T-helper 2 cell treated with Interferon-gamma antibody and Interleukin-4, amounts not matched to agents 5 μg/mL and 100 μg/mL, for 36 hours (primary cell): ENCODE data around the gene CLCN7.

ENCODE experiments used
- DNase-seq: peaks from one replicate; pipeline ENCODE4 v3.0.0; 2021; ENCODE audit warnings: low spot score
- H3K27ac Mint-ChIP-seq: one replicate; pipeline ENCODE4 v1.8.0; 2021; ENCODE audit warnings: mild to moderate bottlenecking, mixed read lengths
- H3K27me3 Mint-ChIP-seq: one replicate; pipeline ENCODE4 v1.8.0; 2021; ENCODE audit warnings: low read depth, mixed read lengths
- H3K36me3 Mint-ChIP-seq: one replicate; pipeline ENCODE4 v1.8.0; 2021; ENCODE audit warnings: low read depth, mixed read lengths
- H3K4me1 Mint-ChIP-seq: one replicate; pipeline ENCODE4 v1.8.0; 2021; ENCODE audit warnings: low read depth, mixed read lengths
- H3K4me3 Mint-ChIP-seq: one replicate; pipeline ENCODE4 v1.8.0; 2022; ENCODE audit warnings: mild to moderate bottlenecking, moderate library complexity, mixed read lengths
- H3K9me3 Mint-ChIP-seq: one replicate; pipeline ENCODE4 v1.8.0; 2021; ENCODE audit warnings: mixed read lengths

CLCN7 gene

DNA sequence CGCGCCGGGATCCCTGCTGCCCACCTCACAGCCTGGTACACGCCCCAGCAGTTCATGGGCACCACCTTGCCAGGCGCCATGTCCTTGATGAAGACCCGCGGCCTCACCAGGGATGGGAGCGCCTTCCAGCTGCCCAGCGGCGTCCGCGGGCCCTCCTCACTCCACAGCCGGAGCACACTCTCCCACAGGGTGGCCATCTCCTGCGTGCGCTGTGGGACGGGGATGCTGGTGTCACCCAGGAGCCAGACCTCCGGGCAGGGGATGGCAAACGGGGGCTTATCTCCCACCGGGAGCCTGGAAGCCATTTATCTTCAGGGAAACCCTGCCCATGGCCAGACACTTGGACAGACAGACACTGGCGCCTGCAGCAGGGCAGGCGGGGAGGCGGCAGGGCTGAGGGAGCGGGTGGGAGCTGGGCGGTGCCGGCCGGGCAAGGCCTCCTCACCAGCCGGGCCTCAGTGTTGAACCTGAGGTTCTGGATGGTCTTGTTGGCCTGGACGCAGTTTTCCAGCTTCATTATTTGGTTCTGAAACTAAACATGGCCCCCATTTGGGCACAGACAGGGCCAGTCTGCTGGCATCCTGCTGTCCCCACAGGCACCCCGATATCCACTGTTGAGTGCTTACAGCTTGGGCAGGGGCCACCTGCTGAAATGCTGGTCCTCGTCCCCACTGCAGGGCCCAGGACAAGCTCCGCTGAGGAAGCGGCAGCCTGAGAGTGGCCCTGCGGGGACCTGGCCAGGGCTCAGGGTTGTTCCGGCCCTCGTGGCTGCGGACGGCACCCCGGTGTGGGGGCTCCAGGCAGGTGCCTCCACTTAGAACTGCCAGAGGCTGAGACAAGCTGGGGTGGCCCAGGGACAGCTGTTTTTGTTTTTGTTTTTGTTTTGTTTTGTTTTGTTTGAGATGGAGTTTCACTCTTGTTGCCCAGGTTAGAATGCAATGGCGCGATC, 39.9 kb downstream of the CLCN7 start:
- H3K4me3 Mint-ChIP-seq = no peak overlapping the region
- H3K36me3 Mint-ChIP-seq = no peaks in the 10 kb centered on the region
- no peaks in the 10 kb centered on the region for H3K4me1 Mint-ChIP-seq
- no peak overlapping the region for H3K27ac Mint-ChIP-seq
- no peaks in the 10 kb centered on the region for H3K9me3 Mint-ChIP-seq
- no peaks in the 10 kb centered on the region for H3K27me3 Mint-ChIP-seq
- no peak for DNase-seq

DNA sequence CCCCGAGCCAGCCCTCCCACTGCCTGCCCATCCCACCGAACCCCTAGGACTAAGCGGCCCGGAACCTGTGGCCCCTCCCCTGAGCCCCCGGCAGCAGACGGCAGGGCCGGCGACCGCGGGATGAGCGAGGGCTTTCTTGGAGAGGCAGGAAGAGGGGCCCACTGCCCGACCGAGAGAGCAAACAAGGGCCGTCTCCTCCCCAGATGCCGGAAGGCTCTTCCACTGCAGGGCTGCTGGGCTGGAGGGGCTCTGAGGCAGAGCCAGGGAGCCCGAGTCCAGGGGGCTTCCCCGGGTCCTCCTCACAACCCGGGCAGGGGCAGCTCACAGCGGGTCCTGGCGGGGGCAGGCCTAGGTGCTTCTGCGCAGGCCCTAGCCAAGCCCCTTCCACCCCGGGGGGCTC, 41.1 kb downstream of the CLCN7 start:
- Mint-ChIP-seq H3K4me1 (no peaks in the 10 kb centered on the region), H3K27me3 (no peaks in the 10 kb centered on the region), H3K36me3 (no peaks in the 10 kb centered on the region), H3K27ac (no peak overlapping the region), H3K4me3 (no peak overlapping the region), H3K9me3 (no peaks in the 10 kb centered on the region)
- no peak for DNase-seq

DNA sequence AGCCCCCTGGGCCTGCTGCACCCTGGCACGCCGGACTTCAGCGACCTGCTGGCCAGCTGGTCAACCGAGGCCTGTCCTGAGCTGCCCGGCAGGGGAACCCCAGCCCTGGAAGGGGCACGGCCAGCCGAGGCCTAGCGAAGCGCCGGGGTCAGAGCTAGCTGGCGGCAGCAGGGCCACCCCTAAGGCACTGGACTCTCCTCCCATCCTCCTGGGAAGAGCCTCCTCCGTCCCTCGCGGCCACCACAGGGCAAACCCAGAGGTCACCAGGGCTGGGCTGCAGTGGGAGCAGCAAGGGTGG, 41.6 kb downstream of the CLCN7 start:
- no peaks in the 10 kb centered on the region for H3K36me3 Mint-ChIP-seq
- H3K27ac Mint-ChIP-seq = no peak overlapping the region

DNA sequence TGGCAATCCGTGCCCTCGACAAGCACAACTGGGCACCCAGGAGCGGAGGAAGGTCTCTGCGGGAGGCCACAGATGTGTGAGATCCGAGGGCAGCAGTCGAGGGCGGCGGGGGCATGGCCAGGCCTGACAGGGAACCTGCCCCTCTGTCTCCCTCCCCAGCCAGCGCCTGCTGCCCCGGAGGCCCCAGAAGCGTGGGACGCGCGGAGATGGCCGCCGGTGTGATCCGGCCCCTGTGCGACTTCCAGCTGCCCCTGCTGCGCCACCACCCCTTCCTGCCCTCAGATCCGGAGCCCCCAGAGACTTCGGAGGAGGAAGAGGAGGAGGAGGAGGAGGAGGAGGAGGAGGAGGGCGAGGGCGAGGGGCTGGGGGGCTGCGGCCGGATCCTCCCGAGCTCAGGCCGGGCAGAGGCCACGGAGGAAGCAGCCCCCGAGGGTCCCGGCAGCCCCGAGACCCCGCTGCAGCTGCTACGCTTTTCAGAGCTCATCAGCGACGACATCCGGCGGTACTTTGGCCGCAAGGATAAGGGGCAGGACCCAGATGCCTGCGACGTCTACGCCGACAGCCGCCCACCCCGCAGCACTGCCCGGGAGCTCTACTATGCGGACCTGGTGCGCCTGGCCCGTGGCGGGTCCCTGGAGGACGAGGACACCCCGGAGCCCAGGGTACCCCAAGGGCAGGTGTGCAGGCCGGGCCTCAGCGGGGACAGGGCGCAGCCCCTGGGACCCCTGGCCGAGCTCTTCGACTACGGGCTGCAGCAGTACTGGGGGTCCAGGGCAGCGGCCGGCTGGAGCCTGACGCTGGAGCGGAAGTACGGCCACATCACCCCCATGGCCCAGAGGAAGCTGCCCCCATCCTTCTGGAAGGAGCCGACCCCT, 42.2 kb downstream of the CLCN7 start:
- H3K36me3 Mint-ChIP-seq = no peaks in the 10 kb centered on the region

More for the DNA sequence above, 41.6 kb downstream of the CLCN7 start:
- H3K9me3 Mint-ChIP-seq = no peaks in the 10 kb centered on the region
- no peaks in the 10 kb centered on the region for H3K27me3 Mint-ChIP-seq
- H3K4me1 Mint-ChIP-seq = no peaks in the 10 kb centered on the region
- H3K4me3 Mint-ChIP-seq = no peak overlapping the region
- no peak for DNase-seq

DNA sequence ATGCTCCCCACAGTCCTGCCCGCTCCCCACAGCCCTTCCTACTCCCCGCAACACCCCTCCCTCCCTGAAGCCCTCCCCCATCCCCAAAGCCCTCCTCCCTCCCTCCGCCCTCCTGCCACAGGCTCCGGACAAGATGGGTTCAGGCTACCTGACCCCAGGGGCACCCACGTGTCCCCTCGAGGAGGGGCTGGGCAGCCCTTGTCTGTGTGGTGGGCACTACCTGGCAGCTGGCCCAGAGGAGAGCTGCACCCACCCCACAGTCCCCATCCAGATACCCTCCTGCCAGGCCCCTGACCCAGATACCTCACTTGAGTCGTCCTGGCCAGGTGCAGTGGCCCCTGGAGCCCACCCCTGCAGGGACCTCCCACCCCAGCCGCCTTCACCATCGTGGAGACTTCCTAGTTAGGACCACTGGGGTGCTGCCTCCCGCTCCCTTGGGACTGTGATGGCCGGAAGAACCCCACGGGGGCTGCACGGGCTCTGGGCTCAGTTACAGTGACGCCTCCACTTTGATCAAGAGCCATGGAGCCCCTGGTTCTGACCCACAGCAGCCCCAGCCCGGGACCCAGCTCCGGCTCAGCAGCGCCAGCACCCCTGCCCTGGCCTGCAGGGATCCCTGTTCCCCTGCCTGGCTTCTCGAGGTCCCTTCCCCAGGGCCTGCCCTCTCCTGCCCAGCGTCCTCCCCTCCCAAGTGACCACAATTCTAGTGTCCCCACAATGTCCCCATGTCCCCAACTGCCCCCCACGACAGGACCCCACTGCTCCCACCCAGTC, 43.1 kb downstream of the CLCN7 start:
- Mint-ChIP-seq H3K4me1 (no peaks in the 10 kb centered on the region), H3K27ac (no peak overlapping the region), H3K9me3 (no peaks in the 10 kb centered on the region), H3K27me3 (no peaks in the 10 kb centered on the region), H3K36me3 (no peaks in the 10 kb centered on the region), H3K4me3 (no peak overlapping the region)
- DNase-seq = no peak

More for the DNA sequence above, 42.2 kb downstream of the CLCN7 start:
- Mint-ChIP-seq H3K4me1 (no peaks in the 10 kb centered on the region), H3K27ac (no peak overlapping the region), H3K27me3 (no peaks in the 10 kb centered on the region), H3K4me3 (no peak overlapping the region), H3K9me3 (no peaks in the 10 kb centered on the region)
- no peak for DNase-seq

DNA sequence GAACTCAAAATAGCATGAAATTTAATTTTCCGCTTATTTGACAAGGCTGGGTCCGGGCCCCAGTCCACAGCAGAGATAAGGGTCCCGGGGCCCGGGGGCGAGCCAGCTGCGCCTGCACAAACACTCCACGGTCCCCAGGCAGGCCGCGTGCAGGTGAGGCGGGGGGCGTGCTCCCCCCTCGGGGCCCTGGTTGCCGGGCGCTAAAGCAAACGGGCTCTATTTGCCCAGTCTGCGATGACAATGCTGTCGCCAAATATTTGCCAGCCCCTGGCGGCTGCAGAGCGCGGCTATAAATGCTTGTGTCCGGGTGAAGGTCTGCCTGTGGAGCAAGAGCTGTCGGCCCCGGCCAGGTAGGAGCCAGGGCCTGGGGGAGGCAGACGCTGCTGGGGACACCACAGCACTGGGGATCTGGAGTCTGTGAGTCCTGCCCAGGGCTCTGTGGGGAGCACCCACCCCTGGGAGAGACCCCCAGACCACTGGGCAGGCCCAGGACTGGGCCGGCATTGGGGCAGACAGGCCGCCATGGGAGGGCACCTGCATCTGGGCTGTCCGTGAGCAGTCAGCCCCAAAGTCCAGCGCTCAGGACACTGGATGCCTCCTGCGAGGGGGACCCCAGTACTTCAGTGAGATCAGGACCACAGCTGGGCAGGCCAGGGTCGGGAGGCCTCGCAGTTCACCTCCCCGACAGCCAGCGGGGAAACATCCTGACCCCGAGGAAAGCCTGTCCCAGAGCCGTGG, 43.9 kb downstream of the CLCN7 start, which contains the start of gene PERCC1:
Gene PERCC1, plus strand, starts transcription at position 320 of the 738 bp plus-strand sequence. CDS start 1,516 bp downstream, outside the sequence.
- Mint-ChIP-seq H3K27me3 (no peaks in the 10 kb centered on the region), H3K4me1 (no peaks in the 10 kb centered on the region), H3K4me3 (no peak within 1 kb of the TSS), H3K9me3 (no peaks in the 10 kb centered on the region), H3K27ac (no peak within 1 kb of the TSS), H3K36me3 (no peaks in the 10 kb centered on the region)
- DNase-seq = no peak

DNA sequence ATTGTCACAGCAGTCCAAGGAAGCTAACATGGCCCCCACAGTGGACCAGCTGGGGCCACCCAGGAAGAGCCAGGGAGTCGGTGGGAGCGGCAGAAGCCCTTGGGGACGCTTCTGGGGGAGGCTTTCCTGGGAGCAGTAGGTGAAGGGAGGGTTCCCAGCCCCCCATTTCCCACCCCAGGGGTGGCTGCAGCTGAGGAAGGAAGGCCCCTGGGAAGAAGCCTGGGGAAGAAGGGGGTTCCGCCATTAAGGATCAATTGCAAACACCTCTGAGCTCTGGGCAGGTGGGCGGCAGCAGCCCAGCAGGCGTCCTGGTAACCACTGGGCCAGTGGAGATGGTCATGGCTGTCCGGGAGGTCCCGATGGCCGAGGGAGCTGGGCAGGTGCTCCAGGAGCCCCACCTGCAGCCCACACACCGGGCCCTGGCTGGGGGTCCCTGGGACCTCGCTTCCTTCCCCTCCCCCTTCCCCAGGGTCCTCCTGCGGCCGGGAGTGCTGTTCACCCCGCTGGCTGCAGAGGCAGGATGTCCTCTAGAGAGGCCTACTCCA, 44.5 kb downstream of the CLCN7 start:
- Mint-ChIP-seq H3K27me3 (no peaks in the 10 kb centered on the region), H3K9me3 (no peaks in the 10 kb centered on the region), H3K27ac (no peak overlapping the region), H3K4me1 (no peaks in the 10 kb centered on the region), H3K4me3 (no peak overlapping the region), H3K36me3 (no peaks in the 10 kb centered on the region)
- no peak for DNase-seq

DNA sequence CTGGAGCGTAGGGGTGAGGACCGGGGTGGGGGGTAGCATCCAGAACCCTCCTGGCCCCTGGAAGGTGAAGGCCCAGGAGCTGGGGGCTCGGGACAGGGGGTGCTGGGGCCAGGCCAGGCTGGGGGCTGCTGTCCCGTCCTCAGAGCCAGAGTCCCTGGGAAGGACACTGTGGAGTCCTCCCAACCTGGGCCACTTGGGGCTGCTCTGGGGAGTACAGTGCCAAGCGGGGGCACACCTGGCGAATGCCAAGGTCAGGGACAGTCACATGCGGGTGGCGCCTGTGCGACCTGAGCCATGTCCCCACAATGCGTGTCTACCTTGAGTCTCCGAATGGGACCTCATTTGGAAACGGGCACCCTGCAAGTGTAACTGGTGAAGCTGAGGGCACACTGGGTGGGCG, 45.2 kb downstream of the CLCN7 start:
- H3K36me3 Mint-ChIP-seq = no peaks in the 10 kb centered on the region
- no peak overlapping the region for H3K4me3 Mint-ChIP-seq
- no peaks in the 10 kb centered on the region for H3K9me3 Mint-ChIP-seq
- no peaks in the 10 kb centered on the region for H3K4me1 Mint-ChIP-seq
- no peak overlapping the region for H3K27ac Mint-ChIP-seq
- DNase-seq = no peak
- H3K27me3 Mint-ChIP-seq = no peaks in the 10 kb centered on the region

DNA sequence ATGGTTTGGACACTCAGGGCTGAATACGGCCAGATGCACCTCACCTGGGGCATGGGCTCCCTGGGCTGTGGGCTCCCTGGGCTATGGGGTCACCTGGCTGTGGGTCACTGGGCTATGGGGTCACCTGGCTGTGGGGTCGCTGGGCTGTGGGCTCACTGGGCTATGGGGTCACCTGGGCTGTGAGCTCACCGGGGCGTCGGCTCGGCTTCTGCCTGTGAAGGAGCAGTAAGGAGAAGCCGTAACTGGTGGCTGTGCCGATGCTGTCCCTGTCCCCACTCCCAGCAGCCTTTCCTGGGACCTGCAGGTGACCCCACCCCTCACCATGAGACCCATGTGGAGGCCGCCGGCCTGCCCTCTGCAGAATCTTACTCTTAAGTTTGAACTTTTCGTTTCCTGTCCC, 45.8 kb downstream of the CLCN7 start:
- Mint-ChIP-seq H3K9me3 (no peaks in the 10 kb centered on the region), H3K4me1 (no peaks in the 10 kb centered on the region), H3K4me3 (no peak overlapping the region), H3K36me3 (no peaks in the 10 kb centered on the region), H3K27ac (no peak overlapping the region), H3K27me3 (no peaks in the 10 kb centered on the region)
- DNase-seq = no peak

DNA sequence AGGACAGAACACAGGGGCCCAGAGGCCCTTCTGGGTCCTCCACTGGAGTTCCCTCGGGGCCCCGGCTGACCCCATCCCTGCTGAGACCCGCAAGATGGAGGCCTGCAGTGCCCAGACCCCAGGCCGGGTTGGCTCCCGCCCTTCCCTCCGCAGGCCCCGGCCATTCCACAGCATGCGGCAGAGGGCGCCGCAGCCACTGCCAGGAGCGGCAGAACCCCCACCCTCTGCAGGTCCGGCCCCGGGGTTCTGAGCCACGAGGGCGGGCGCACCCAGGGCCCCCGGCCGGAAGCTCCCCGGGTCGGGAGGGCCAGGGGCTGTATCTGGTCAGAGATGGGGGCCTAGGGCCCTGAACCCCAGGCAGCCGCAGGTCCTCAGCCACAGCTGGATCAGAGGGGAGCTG, 46.3 kb downstream of the CLCN7 start:
- H3K4me1 Mint-ChIP-seq = no peaks in the 10 kb centered on the region

DNA sequence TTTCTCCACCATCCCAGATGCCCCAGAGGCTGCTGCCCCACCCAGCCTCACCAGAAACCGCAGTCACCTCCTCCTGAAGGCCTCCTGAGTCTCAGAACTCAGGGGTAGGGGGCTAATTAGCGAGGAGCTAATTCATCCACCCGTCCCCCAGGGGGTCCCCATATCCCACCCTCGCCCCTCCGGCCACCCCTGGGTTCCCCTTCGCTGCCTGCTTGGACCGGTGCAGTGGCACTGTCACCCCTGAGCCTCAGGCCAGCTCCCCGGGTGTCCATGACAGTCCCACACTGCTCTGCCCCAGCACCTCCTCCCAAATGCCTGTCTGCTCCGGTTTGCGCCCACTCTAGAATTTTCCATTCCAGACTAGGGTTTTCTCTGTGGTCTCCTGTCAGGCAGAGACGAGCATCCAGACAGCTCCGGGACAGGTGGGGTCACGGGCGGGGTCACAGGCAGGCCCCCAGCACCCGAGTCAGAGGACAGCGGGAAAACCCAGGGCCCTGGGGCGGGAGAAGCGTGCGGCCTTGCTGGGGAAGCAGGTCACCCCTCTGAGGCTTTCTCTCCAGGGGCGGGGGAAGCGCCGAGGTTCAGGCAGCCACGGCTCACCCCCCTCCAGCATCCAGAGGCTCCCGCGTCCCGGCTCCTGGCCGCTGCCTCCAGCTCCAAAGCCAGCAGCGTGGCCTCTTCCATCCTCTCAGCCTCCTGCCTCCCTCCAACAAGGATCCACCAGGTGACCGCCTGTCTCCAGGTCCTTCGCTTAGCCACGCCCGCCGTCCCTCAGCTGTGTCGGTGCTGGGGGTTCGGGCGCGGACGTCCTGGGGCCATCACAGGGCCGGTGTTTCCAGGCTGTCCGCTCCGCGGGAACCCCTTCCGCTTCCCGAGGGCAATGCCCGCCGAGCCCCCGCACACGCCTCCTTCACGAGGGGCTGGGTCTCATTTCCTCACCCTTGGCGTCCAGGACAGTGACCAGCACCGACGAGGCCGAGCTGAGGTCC, 47.1 kb downstream of the CLCN7 start:
- Mint-ChIP-seq H3K27ac (no peak overlapping the region), H3K36me3 (no peaks in the 10 kb centered on the region), H3K4me3 (no peak overlapping the region), H3K4me1 (no peaks in the 10 kb centered on the region), H3K27me3 (no peaks in the 10 kb centered on the region), H3K9me3 (no peaks in the 10 kb centered on the region)
- DNase-seq = no peak

More for the DNA sequence above, 46.3 kb downstream of the CLCN7 start:
- Mint-ChIP-seq H3K36me3 (no peaks in the 10 kb centered on the region), H3K27ac (no peak overlapping the region), H3K27me3 (no peaks in the 10 kb centered on the region), H3K4me3 (no peak overlapping the region), H3K9me3 (no peaks in the 10 kb centered on the region)
- DNase-seq = peak; percentile 55

DNA sequence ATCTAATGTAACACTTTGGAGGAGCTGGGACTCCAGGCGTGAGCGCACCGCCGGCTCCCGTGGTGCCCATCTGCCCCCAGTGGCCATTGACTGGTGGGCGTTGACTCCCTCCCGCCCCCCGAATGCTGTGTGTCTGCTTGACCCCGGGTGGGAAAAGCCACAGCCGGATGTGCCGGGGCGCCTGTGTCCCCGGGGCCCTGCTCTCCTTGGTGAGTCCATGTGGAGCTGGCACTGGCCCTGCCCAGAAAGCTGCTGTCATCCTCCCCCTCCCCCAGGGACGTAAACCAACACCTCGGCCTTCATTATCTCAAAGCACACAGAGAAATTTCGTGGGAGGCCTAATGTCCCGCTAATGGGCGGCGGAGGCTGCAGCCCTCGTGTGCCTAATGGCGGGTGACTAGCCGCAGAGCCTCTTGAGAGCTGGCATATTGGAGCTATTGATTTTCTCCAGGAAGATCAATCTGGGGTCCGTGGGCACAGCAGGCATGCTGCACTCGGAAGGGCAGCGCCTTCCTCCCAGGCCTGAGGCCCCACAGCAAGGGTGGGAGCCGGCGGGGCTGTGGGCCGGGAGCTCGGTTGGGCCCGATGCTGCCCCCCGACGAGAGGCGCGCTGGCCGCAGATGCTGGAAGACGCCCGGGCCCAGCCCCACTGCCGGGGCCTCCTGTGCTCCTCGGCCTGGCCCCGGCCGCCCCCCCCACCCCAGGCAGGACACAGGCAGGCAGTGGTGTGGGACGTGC, 47.9 kb downstream of the CLCN7 start:
- H3K4me3 Mint-ChIP-seq = no peak overlapping the region
- peak overlapping the region; percentile 15 for H3K27ac Mint-ChIP-seq
- no peaks in the 10 kb centered on the region for H3K27me3 Mint-ChIP-seq
- H3K36me3 Mint-ChIP-seq = peaks cover 2% of the 10 kb centered on the region
- H3K4me1 Mint-ChIP-seq = peaks cover 6% of the 10 kb centered on the region
- DNase-seq = no peak
- H3K9me3 Mint-ChIP-seq = no peaks in the 10 kb centered on the region
